Erythroblast (primary cell): Measurements from ENCODE around the gene ELOF1.

Experiments
- GATA1 ChIP-seq: IDR thresholded peaks from 2 replicates; pipeline ENCODE4 v1.6.1; 2011; ENCODE audit warnings: low read depth, mild to moderate bottlenecking, control low read depth, low read length, moderate library complexity
- POLR2A ChIP-seq: IDR thresholded peaks from 2 replicates; pipeline ENCODE4 v1.6.1; 2011; ENCODE audit warnings: mild to moderate bottlenecking, low read length

- no peak for TF ChIP-seq POLR2A
- no peak for TF ChIP-seq GATA1
Measured at GRCh38 chr19:11506101-11506555, 52.9 kb downstream of the ELOF1 start.
